ENCODE data around the gene UCK1.

UCK1 gene

GRCh38 chr9:131474711-131475110 lies 56.4 kb downstream of the UCK1 start:
- no peak for TF ChIP-seq CTCF (IDR thresholded peaks at IDR 0.05)

- TF ChIP-seq CTCF (IDR thresholded peaks at IDR 0.05): no peak
These were observed 57.2 kb downstream of the UCK1 start for GRCh38 chr9:131473891-131474290.

Measured in LNCAP (cell line).